ENCODE measurements around the gene PRPF18.

DNA sequence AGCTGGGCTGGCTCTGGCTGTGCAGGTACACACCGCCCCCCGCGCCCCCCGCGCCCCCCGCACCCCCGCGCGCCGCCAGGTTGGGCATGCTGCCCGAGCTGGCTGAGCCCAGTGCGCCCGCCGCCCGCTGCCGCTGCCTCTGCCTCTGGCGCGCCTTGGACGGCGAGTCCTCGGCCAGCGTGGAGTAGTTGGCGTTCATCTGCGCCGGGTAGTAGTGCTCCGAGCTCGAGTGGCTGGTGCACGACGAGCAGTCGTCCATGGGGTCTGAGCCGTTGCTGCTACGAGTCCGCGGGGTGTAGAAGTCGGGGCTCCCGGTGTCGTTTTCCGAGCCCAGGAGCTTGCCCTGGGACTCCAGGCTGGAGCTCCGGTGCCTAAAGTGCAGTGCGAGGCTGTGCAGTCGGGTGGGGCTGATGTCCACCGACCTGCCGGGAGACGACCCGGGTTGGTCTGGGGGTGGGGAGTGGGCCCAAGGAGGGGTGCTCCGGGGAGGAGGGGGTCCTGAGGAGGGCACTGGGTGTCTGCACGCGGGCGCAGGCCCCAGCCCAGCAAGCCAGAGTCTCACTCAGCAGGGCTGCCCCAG, 70.4 kb downstream of the PRPF18 start:
- TF ChIP-seq, protein P1, sequence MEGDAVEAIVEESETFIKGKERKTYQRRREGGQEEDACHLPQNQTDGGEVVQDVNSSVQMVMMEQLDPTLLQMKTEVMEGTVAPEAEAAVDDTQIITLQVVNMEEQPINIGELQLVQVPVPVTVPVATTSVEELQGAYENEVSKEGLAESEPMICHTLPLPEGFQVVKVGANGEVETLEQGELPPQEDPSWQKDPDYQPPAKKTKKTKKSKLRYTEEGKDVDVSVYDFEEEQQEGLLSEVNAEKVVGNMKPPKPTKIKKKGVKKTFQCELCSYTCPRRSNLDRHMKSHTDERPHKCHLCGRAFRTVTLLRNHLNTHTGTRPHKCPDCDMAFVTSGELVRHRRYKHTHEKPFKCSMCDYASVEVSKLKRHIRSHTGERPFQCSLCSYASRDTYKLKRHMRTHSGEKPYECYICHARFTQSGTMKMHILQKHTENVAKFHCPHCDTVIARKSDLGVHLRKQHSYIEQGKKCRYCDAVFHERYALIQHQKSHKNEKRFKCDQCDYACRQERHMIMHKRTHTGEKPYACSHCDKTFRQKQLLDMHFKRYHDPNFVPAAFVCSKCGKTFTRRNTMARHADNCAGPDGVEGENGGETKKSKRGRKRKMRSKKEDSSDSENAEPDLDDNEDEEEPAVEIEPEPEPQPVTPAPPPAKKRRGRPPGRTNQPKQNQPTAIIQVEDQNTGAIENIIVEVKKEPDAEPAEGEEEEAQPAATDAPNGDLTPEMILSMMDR (IDR thresholded peaks at IDR 0.05), result no peak
- no peak for TF ChIP-seq EZH2 (IDR thresholded peaks at IDR 0.05; ENCODE audit: borderline replicate concordance, insufficient read depth, low read depth, low read length, poor library complexity, severe bottlenecking)
